ENCODE results near the gene ZNF83. TPM values are rescaled to one million over a fixed set of nuclear protein-coding genes. Genes with fewer than 3 reads are reported as not detected.
"Not testable (repeated sequence)": the region's sequence is repeated elsewhere in the genome, so short reads cannot be mapped to it uniquely, and the experiment has no call there.

ZNF83 gene
- total RNA-seq: 21.1 TPM
- long read RNA-seq, partial matches to known transcripts: 1 of 9 reads
- long read RNA-seq, other reads (novel, unspliced or antisense): 4 of 9 reads

- intact Hi-C loops (cut with micrococcal nuclease): no loop called here
Observed at GRCh38 chr19:52637718-52638585, at the start of gene ZNF83. Gene ZNF83 (minus strand): TSS chr19:52638355.

GRCh38 chr19:52687684-52688083 lies 49.5 kb upstream of the ZNF83 start:
- no peak for TF ChIP-seq CTCF (IDR thresholded peaks at IDR 0.05; ENCODE audit: borderline replicate concordance)
- no peak overlapping the region for H3K27ac ChIP-seq (replicated peaks)
- DNase-seq: no peak
- peaks cover 6% of the 10 kb centered on the region for H3K36me3 ChIP-seq
- no peaks in the 10 kb centered on the region for H3K9me3 ChIP-seq (replicated peaks)
- H3K27me3 ChIP-seq (ENCODE audit: low read depth): no peaks in the 10 kb centered on the region
- H3K4me3 ChIP-seq: no peak overlapping the region
- intact Hi-C loops (cut with micrococcal nuclease): no loop called here
- peaks cover 25% of the 10 kb centered on the region for H3K4me1 ChIP-seq

More at GRCh38 chr19:52637718-52638585, at the start of gene ZNF83:
- Histone ChIP-seq H3K27me3 (ENCODE audit: low read depth) (no peaks in the 10 kb centered on the region), H3K27ac (replicated peaks) (peak within 1 kb of the TSS; percentile 86), H3K9me3 (replicated peaks) (no peaks in the 10 kb centered on the region), H3K4me3 (peak within 1 kb of the TSS; percentile 74), H3K4me1 (peaks cover 22% of the 10 kb centered on the region), H3K36me3 (peaks cover 10% of the 10 kb centered on the region)
- TF ChIP-seq CTCF (IDR thresholded peaks at IDR 0.05; ENCODE audit: borderline replicate concordance): no peak
- peak; percentile 97 for DNase-seq

GRCh38 chr19:52685811-52686210 lies 47.7 kb upstream of the ZNF83 start:
- H3K27ac ChIP-seq (replicated peaks): no peak overlapping the region
- intact Hi-C loops (cut with micrococcal nuclease): no loop called here

GRCh38 chr19:52681216-52681615 lies 43.1 kb upstream of the ZNF83 start:
- H3K36me3 ChIP-seq; intact Hi-C loops (cut with micrococcal nuclease); H3K27me3 ChIP-seq (ENCODE audit: low read depth); H3K4me1 ChIP-seq; H3K9me3 ChIP-seq (replicated peaks); DNase-seq; H3K27ac ChIP-seq (replicated peaks); H3K4me3 ChIP-seq: not testable (repeated sequence)

More at GRCh38 chr19:52685811-52686210, 47.7 kb upstream of the ZNF83 start:
- TF ChIP-seq CTCF (IDR thresholded peaks at IDR 0.05; ENCODE audit: borderline replicate concordance): no peak
- Histone ChIP-seq H3K9me3 (replicated peaks) (no peaks in the 10 kb centered on the region), H3K27me3 (ENCODE audit: low read depth) (no peaks in the 10 kb centered on the region), H3K36me3 (peaks cover 6% of the 10 kb centered on the region), H3K4me1 (peaks cover 17% of the 10 kb centered on the region), H3K4me3 (no peak overlapping the region)
- DNase-seq: no peak

GRCh38 chr19:52679598-52679997 lies 41.4 kb upstream of the ZNF83 start:
- Histone ChIP-seq H3K4me3 (no peak overlapping the region), H3K27ac (replicated peaks) (no peak overlapping the region), H3K9me3 (replicated peaks) (no peaks in the 10 kb centered on the region), H3K4me1 (no peaks in the 10 kb centered on the region), H3K27me3 (ENCODE audit: low read depth) (no peaks in the 10 kb centered on the region), H3K36me3 (peaks cover 6% of the 10 kb centered on the region)
- DNase-seq: no peak
- intact Hi-C loops (cut with micrococcal nuclease): no loop called here
- no peak for TF ChIP-seq CTCF (IDR thresholded peaks at IDR 0.05; ENCODE audit: borderline replicate concordance)

- DNase-seq; H3K9me3 ChIP-seq (replicated peaks); H3K27ac ChIP-seq (replicated peaks); H3K36me3 ChIP-seq; H3K27me3 ChIP-seq (ENCODE audit: low read depth); H3K4me3 ChIP-seq; intact Hi-C loops (cut with micrococcal nuclease); H3K4me1 ChIP-seq: not testable (repeated sequence)
Observed at GRCh38 chr19:52675239-52675638, 37.1 kb upstream of the ZNF83 start.
